ENCODE measurements around the gene B3GALT5.

The B3GALT5 gene

GRCh38 chr21:39700318-39700717 is 87.6 kb downstream of the B3GALT5 start:
- no peak for TF ChIP-seq CTCF (IDR thresholded peaks at IDR 0.05; ENCODE audit: control insufficient read depth, extremely low read depth, insufficient read depth)
- no peak overlapping the region for H3K4me3 ChIP-seq (ENCODE audit: low read depth, low read length)
- no peak for DNase-seq (ENCODE audit: low read depth)

DNA sequence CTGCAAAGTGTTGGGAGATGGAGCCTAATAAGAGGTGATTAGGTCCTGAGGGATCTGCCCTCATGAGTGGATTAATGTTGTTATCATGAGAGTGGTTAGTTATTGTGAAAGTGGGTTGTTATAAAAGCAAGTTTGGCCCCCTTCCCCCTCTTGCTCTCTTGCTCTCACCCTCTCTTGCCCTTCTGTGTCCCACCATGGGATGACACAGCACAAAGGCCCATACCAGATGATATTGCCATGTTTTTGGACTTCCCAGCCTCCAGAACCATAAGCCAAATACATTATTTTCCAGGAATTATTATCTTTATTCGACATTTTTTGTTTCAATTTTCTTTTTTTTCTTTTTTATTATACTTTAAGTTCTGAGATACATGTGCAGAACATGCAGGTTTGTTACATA is 90.8 kb downstream of the B3GALT5 start:
- DNase-seq (ENCODE audit: low read depth): no peak
- no peak overlapping the region for H3K4me3 ChIP-seq (ENCODE audit: low read depth, low read length)
- TF ChIP-seq CTCF (IDR thresholded peaks at IDR 0.05; ENCODE audit: control insufficient read depth, extremely low read depth, insufficient read depth): no peak

DNA sequence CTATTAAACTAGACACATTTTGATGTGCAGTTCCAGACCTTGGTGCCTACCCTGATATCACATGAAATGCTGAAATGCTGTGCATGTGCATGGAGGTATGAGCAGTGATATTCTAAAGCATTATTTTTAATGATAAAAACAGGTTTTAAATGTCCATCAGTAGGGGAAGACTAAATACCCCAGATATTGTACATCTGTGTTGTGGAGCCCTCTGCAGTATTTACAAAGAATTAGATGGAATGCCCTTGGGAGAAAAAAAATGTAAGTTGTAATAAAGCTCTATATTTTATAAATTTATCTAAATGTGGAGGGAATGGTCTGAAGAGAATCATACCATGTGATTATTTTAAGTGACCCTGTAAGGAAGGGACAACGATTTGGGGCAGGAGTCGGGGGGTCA is 93.1 kb downstream of the B3GALT5 start:
- peak; percentile 16; the same call in 1 of the 2 replicates for TF ChIP-seq CTCF (IDR thresholded peaks at IDR 0.05; ENCODE audit: control insufficient read depth, extremely low read depth, insufficient read depth)
- H3K4me3 ChIP-seq (ENCODE audit: low read depth, low read length): no peak overlapping the region
- DNase-seq (ENCODE audit: low read depth): no peak

DNA sequence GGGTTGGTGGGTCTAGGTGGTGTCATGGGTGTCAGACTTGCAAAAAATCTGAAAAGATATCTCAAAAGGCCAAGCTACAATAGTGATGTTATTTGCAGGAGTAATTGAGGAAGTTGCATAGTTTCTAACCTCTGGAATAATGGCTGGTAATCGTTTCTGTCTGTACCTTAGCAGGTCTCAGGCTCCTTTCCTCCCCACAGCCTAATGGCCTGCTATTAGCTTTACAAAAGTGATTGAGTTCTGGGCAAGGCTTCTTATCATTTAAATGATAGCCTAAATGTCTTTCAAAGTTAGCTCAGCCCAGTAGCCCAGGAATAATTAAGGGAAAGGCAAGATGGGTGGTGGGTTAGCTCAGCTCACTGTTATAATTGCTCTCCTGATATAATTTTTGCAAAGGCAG is 94.6 kb downstream of the B3GALT5 start:
- H3K4me3 ChIP-seq (ENCODE audit: low read depth, low read length): no peak overlapping the region
- TF ChIP-seq CTCF (IDR thresholded peaks at IDR 0.05; ENCODE audit: control insufficient read depth, extremely low read depth, insufficient read depth): no peak
- DNase-seq (ENCODE audit: low read depth): no peak

DNA sequence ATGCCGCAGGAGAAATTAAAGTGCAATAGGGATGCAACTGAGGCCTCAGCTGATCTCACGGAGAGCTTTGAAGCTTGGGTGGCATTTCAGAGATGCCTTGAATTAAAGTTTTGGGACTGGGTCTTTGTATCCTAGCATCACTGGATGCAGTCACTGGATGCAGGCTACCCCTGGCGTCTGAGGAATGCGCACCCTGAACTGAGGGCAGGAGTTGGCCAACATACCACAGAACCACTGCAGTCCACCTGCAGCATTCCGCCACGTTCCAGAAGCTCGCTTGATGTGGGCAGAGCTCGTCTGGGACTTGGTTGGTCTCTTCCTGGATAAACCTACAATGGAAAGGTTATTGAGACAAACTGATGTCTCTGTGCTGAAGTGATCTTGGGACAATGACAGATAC is 98.1 kb downstream of the B3GALT5 start:
- no peak for TF ChIP-seq CTCF (IDR thresholded peaks at IDR 0.05; ENCODE audit: control insufficient read depth, extremely low read depth, insufficient read depth)
- DNase-seq (ENCODE audit: low read depth): no peak
- no peak overlapping the region for H3K4me3 ChIP-seq (ENCODE audit: low read depth, low read length)

DNA sequence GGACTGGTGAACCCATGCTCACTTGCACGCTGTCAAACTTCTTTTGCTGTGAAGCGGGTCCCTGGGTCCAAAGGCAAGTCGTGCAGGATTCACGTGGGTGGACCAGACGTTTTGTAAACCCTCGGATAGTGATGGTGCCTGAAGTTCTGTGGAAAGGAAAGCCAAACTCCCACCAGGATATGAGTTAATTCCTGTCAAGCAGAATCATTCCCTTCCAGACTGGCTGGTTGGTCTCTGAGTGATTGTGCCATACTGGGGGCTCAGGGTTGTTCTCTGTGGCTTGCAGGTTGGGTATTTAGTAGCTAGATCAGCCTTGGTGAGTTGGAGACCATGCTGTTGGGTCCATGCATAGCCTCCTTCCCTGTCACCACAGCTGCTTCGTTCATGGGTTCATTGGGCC is 99.5 kb downstream of the B3GALT5 start:
- no peak for DNase-seq (ENCODE audit: low read depth)
- no peak for TF ChIP-seq CTCF (IDR thresholded peaks at IDR 0.05; ENCODE audit: control insufficient read depth, extremely low read depth, insufficient read depth)
- no peak overlapping the region for H3K4me3 ChIP-seq (ENCODE audit: low read depth, low read length)

- H3K4me3 ChIP-seq (ENCODE audit: low read depth, low read length): no peak overlapping the region
- peak; percentile 41 for TF ChIP-seq CTCF (IDR thresholded peaks at IDR 0.05; ENCODE audit: control insufficient read depth, extremely low read depth, insufficient read depth)
- no peak for DNase-seq (ENCODE audit: low read depth)
Measured at GRCh38 chr21:39712976-39713375, 100.2 kb downstream of the B3GALT5 start.
